HEK293T (cell line): ENCODE data around the gene NRP2.

Source experiments
- CTCF ChIA-PET: fragments of 350-600 bp; formaldehyde crosslinking; extraction: SDS; loops from one replicate; lab custom pipeline; 2021; ENCODE audit warnings: antibody characterized with exemption, inconsistent platforms; lab: Yijun Ruan, JAX
- POLR2A ChIA-PET: fragments of 350-600 bp; formaldehyde crosslinking; extraction: SDS; loops from one replicate; lab custom pipeline; 2020; ENCODE audit warnings: antibody characterized with exemption, inconsistent platforms; lab: Yijun Ruan, JAX
- DNase-seq: peaks from one replicate; pipeline ENCODE4 v3.0.0; 2012; ENCODE audit warnings: mixed read lengths; ENCODE audit errors: extremely low spot score
- ARNT ChIP-seq: fragments of 450-650 bp; IDR thresholded peaks from 2 replicates; pipeline ENCODE4 v1.6.1; 2017; ENCODE audit warnings: mild to moderate bottlenecking
- BHLHE40 ChIP-seq: fragments of 450-650 bp; IDR thresholded peaks from 2 replicates; pipeline ENCODE4 v1.6.1; 2016; ENCODE audit warnings: mild to moderate bottlenecking, moderate library complexity, borderline replicate concordance
- CTBP1 ChIP-seq: fragments of 450-650 bp; IDR thresholded peaks from 2 replicates; pipeline ENCODE4 v1.6.1; 2016; ENCODE audit warnings: borderline replicate concordance
- ELF4 ChIP-seq: fragments of 450-650 bp; IDR thresholded peaks from 2 replicates; pipeline ENCODE4 v1.6.1; 2017; ENCODE audit warnings: antibody characterized with exemption
- FOXA1 ChIP-seq: fragments of 450-650 bp; IDR thresholded peaks from 2 replicates; pipeline ENCODE4 v1.6.1; 2016; ENCODE audit warnings: mild to moderate bottlenecking
- FOXK2 ChIP-seq: fragments of 450-650 bp; IDR thresholded peaks from 2 replicates; pipeline ENCODE4 v1.6.1; 2016; ENCODE audit warnings: mild to moderate bottlenecking
- FOXM1 ChIP-seq: fragments of 450-650 bp; IDR thresholded peaks from 2 replicates; pipeline ENCODE4 v1.6.1; 2017; ENCODE audit warnings: mild to moderate bottlenecking, borderline replicate concordance
- HDGF ChIP-seq: fragments of 450-650 bp; IDR thresholded peaks from 2 replicates; pipeline ENCODE4 v1.6.1; 2017; ENCODE audit warnings: antibody characterized with exemption, borderline replicate concordance
- L3MBTL2 ChIP-seq: fragments of 450-650 bp; conservative IDR thresholded peaks from 2 replicates; pipeline ENCODE4 v1.6.1; 2016; ENCODE audit warnings: mild to moderate bottlenecking
- LEF1 ChIP-seq: fragments of 450-650 bp; IDR thresholded peaks from 2 replicates; pipeline ENCODE4 v1.6.1; 2017; ENCODE audit warnings: mild to moderate bottlenecking, borderline replicate concordance
- NFRKB ChIP-seq: fragments of 450-650 bp; IDR thresholded peaks from 2 replicates; pipeline ENCODE4 v1.6.1; 2016; ENCODE audit warnings: mild to moderate bottlenecking, moderate library complexity
- PKNOX1 ChIP-seq: fragments of 450-650 bp; IDR thresholded peaks from 2 replicates; pipeline ENCODE4 v1.6.1; 2016
- SP1 ChIP-seq: fragments of 450-650 bp; IDR thresholded peaks from 2 replicates; pipeline ENCODE4 v1.6.1; 2017
- SUZ12 ChIP-seq: fragments of 450-650 bp; IDR thresholded peaks from 2 replicates; pipeline ENCODE4 v1.6.1; 2016; ENCODE audit warnings: mild to moderate bottlenecking
- TARDBP ChIP-seq: fragments of 450-650 bp; IDR thresholded peaks from 2 replicates; pipeline ENCODE4 v1.6.1; 2016
- ZNF384 ChIP-seq: fragments of 450-650 bp; IDR thresholded peaks from 2 replicates; pipeline ENCODE4 v1.6.1; 2016

NRP2 gene

GRCh38 chr2:205640716-205641115, 41.6 kb upstream of the NRP2 start:
- TF ChIP-seq HDGF (no peak), ARNT (no peak), LEF1 (no peak), BHLHE40 (no peak), FOXM1 (no peak), PKNOX1 (no peak), FOXA1 (no peak), CTBP1 (no peak), ELF4 (no peak), NFRKB (no peak), FOXK2 (no peak), ZNF384 (no peak), TARDBP (no peak), SP1 (no peak), L3MBTL2 (no peak), SUZ12 (no peak)
- POLR2A ChIA-PET = no interaction called here

GRCh38 chr2:205642599-205643356, 39.5 kb upstream of the NRP2 start:
- POLR2A ChIA-PET = no interaction called here
- CTCF ChIA-PET = interaction anchor here (1.0 kb wide), 1 partner anchor 33 kb away, joined by 3 read pairs; no protein-coding TSS in a partner anchor
- no peak for DNase-seq
- TF ChIP-seq FOXM1 (no peak), ELF4 (no peak), BHLHE40 (no peak), ARNT (no peak), PKNOX1 (no peak), SP1 (no peak), FOXA1 (no peak), CTBP1 (no peak), TARDBP (no peak), ZNF384 (no peak)

More at GRCh38 chr2:205640716-205641115, 41.6 kb upstream of the NRP2 start:
- DNase-seq = no peak
- CTCF ChIA-PET = interaction anchor here (0.6 kb wide), 1 partner anchor 43 kb away, joined by 3 read pairs; no protein-coding TSS in a partner anchor

- ChIA-PET CTCF (interaction anchor here (1.0 kb wide), 1 partner anchor 32 kb away, joined by 3 read pairs; no protein-coding TSS in a partner anchor), POLR2A (no interaction called here)
- DNase-seq = no peak
- TF ChIP-seq NFRKB = no peak
- TF ChIP-seq ELF4 = no peak
- no peak for TF ChIP-seq ZNF384
- TF ChIP-seq ARNT = no peak
- no peak for TF ChIP-seq TARDBP
- TF ChIP-seq FOXK2 = no peak
- no peak for TF ChIP-seq FOXM1
- TF ChIP-seq LEF1 = no peak
- TF ChIP-seq BHLHE40 = no peak
- TF ChIP-seq SP1 = no peak
- no peak for TF ChIP-seq L3MBTL2
- TF ChIP-seq CTBP1 = no peak
- no peak for TF ChIP-seq SUZ12
- TF ChIP-seq HDGF = no peak
Observed at GRCh38 chr2:205643391-205643885, 38.9 kb upstream of the NRP2 start.

DNA sequence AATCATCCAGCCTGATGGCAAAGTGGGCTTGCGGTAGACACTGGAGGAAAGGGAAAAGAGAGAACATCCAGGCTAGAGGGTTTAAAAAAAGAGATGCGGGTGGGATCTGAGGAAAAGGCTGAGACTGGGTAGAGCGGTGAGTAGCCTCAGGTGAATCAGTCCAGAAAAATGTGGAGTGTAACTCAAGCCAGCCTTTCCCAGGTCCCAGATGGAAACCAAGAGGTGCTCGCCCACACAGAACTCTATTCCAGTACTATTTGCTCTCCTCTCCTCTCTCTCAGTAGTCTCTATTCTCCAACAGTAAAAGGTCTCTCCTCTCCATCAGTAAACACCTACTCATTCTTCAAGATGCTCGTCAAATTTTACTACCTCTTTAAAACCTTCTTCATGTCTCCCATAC, 38.3 kb upstream of the NRP2 start:
- ChIA-PET POLR2A (no interaction called here), CTCF (interaction anchor here (1.0 kb wide), 1 partner anchor 37 kb away, joined by 3 read pairs; no protein-coding TSS in a partner anchor)
- TF ChIP-seq CTBP1 = no peak
- no peak for TF ChIP-seq PKNOX1
- TF ChIP-seq FOXK2 = no peak
- TF ChIP-seq NFRKB = no peak
- no peak for TF ChIP-seq HDGF
- no peak for DNase-seq

- DNase-seq = no peak
- POLR2A ChIA-PET = no interaction called here
- CTCF ChIA-PET = no interaction called here
- TF ChIP-seq PKNOX1 (no peak), NFRKB (no peak), TARDBP (no peak), ZNF384 (no peak), CTBP1 (no peak), L3MBTL2 (no peak), ARNT (no peak), SUZ12 (no peak), BHLHE40 (no peak)
Observed at GRCh38 chr2:205646680-205647079, 35.6 kb upstream of the NRP2 start.
